Mucosa of rectum (tissue), 2 donors: ENCODE results near the gene PHLDA3.

ENCODE experiments used
- H3K27ac ChIP-seq, 2 donors: one replicate each; pipeline ENCODE4 v1.7.0; 2013; ENCODE audit warnings: inconsistent platforms in 2 of 2, low read depth in 2 of 2, low read length in 2 of 2
- H3K27me3 ChIP-seq, 2 donors: one replicate each; pipeline ENCODE4 v1.7.0; 2013; ENCODE audit warnings: low read length in 2 of 2; ENCODE audit not compliant: control insufficient read depth in 2 of 2, insufficient read depth in 2 of 2
- H3K36me3 ChIP-seq, 2 donors: one replicate each; pipeline ENCODE4 v1.7.0; 2013; ENCODE audit warnings: low read length in 2 of 2; ENCODE audit not compliant: control insufficient read depth in 2 of 2, insufficient read depth in 2 of 2
- H3K4me1 ChIP-seq, 2 donors: one replicate each; pipeline ENCODE4 v1.7.0; 2013; ENCODE audit warnings: low read length in 2 of 2, mild to moderate bottlenecking in 1 of 2; ENCODE audit not compliant: control insufficient read depth in 2 of 2, insufficient read depth in 2 of 2
- H3K4me3 ChIP-seq, 2 donors: one replicate each; pipeline ENCODE4 v1.7.0; 2013; ENCODE audit warnings: low read length in 2 of 2
- H3K9ac ChIP-seq, 2 donors: one replicate each; pipeline ENCODE4 v1.7.0; 2013; ENCODE audit warnings: low read length in 2 of 2, low read depth in 1 of 2, mild to moderate bottlenecking in 1 of 2
- H3K9me3 ChIP-seq, 2 donors: one replicate each; pipeline ENCODE4 v1.7.0; 2013; ENCODE audit warnings: low read length in 2 of 2; ENCODE audit not compliant: control insufficient read depth in 2 of 2
- donor health status: healthy.
- donor health status: Normal muscosa, but diverticular disease.

Gene PHLDA3

DNA sequence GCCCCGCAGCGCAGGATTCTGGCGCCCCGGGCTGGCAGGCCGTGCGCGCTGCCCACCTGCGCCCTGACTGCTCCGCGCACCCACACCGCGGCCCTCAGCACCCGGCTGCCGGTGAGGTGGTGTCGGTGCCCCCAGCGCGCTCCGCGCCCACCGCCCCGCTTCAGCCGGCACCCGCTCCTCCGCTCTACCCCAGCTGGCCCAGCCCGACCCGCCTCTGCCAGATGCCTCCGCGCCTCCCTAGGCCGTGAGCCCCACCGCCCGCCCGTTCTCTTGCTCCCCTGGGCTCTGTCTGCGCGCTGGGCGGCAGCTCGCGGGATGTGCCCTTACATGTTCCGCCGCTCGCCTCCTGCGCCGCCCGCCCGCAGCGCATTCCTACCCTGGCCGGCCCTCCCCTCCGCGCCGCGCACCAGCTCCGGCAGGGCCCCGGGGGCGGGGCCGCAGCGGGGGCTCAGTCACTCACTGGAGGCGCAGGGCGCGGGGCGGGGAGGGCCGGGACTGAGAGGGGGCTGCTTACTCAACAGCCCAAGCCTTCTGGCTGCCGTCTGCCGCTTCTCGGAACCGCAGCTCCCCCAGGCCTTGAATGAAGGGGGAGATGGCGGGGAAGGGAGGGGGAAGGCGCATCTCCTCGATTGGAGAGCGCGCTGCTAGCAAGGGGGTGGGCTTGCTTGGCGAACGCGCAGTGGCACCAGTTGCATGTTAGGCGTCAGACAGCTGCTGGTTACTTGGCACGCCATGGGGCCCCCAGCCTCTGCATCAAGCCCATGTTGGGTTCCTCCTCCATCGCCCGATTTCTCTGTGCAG lies at the start of gene PHLDA3:
Gene PHLDA3, minus strand, starts transcription at position 345 of the 801 bp plus-strand sequence. CDS start 402 bp downstream, outside the sequence.
- H3K27ac ChIP-seq: peak within 1 kb of the TSS; percentile 79 to 87
- no peaks in the 10 kb centered on the region for H3K9me3 ChIP-seq
- H3K27me3 ChIP-seq: peaks cover 6% of the 10 kb centered on the region in 2 donors
- H3K36me3 ChIP-seq: no peaks in the 10 kb centered on the region
- peaks cover 9 to 12% of the 10 kb centered on the region in 2 donors for H3K4me1 ChIP-seq
- H3K4me3 ChIP-seq: peak within 1 kb of the TSS; percentile 65 to 74
- H3K9ac ChIP-seq: peak within 1 kb of the TSS; percentile 56 to 75

DNA sequence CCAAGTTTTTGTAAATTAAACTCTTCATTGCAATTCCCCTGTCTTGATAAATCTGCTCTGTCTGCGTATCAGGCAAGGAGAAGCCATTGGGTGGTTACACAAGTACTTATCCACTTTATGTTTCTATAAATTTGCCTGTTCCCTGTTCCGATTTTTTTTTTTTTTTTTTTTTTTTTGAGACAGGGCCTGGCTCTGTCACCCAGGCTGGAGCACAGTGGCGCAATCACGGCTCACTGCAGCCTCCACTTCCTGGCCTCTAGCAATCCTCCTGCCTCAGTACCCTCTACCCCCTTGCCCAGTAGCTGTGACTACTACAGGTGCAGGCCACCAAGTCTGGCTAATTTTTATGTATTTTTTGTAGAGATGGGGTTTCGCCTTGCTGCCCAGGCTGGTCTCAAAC lies 49.1 kb upstream of the PHLDA3 start:
- Histone ChIP-seq H3K4me1 (peaks cover 0 to 4% of the 10 kb centered on the region in 2 donors), H3K27ac (no peak overlapping the region), H3K9ac (no peak overlapping the region), H3K9me3 (no peaks in the 10 kb centered on the region), H3K36me3 (no peaks in the 10 kb centered on the region), H3K4me3 (no peak overlapping the region), H3K27me3 (no peaks in the 10 kb centered on the region)

DNA sequence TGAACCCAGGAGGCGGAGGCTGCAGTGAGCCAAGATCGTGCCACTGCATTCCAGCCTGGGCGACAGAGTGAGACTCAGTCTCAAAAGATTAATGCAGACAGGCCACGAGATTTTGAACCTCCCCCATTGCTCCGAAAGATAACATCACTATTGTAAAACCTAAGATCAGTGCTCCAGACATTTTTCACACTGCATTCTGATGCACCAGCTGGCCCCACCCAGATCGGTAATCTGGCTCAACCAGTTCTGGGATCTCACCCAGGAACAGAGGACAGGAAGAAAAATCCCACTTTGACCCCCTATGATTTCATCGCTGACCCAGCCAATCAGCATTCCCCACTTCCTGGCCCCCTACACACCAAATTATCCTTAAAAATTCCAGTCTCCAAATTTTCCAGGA lies 48.6 kb upstream of the PHLDA3 start:
- Histone ChIP-seq H3K36me3 (no peaks in the 10 kb centered on the region), H3K27ac (no peak overlapping the region), H3K27me3 (no peaks in the 10 kb centered on the region), H3K9ac (no peak overlapping the region), H3K4me1 (peaks cover 3 to 7% of the 10 kb centered on the region in 2 donors), H3K4me3 (no peak overlapping the region), H3K9me3 (no peaks in the 10 kb centered on the region)

DNA sequence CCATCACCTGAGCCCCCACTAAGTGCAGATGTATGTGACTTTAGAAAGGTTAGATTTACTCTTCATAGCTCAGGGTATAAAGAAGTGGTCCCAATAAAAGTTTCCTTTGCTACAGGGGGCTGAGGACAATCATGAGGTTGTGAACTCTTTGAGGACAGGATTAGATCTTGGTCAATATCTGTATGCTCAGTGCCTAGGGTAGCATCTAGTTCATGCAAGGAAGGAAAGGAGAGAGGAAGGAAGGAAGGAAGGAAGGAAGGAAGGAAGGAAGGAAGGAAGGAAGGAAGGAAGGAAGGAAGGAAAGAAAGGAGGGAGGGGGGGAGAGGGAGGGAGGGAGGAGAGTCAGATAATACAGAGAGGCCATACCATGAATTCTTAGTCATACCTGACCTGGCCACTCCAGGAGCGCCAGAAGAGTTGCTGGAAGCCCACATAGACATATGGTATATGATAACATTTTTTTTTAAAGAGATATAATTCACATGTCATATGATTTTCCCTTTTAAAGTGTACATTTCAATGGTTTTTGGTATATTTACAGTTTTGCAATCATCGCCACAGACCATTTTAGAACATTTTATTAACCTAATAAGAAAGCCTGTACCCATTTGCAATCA lies 47.6 kb upstream of the PHLDA3 start:
- H3K9ac ChIP-seq: no peak overlapping the region

GRCh38 chr1:201515895-201516294 lies 46.9 kb upstream of the PHLDA3 start:
- Histone ChIP-seq H3K4me3 (no peak overlapping the region), H3K27ac (no peak overlapping the region), H3K36me3 (no peaks in the 10 kb centered on the region), H3K4me1 (peaks cover 9 to 14% of the 10 kb centered on the region in 2 donors), H3K9me3 (no peaks in the 10 kb centered on the region), H3K27me3 (no peaks in the 10 kb centered on the region), H3K9ac (no peak overlapping the region)

More for the DNA sequence above, 47.6 kb upstream of the PHLDA3 start:
- H3K9me3 ChIP-seq: no peaks in the 10 kb centered on the region
- H3K4me3 ChIP-seq: no peak overlapping the region
- no peaks in the 10 kb centered on the region for H3K36me3 ChIP-seq
- H3K27ac ChIP-seq: no peak overlapping the region
- H3K27me3 ChIP-seq: no peaks in the 10 kb centered on the region
- H3K4me1 ChIP-seq: peaks cover 9 to 14% of the 10 kb centered on the region in 2 donors

DNA sequence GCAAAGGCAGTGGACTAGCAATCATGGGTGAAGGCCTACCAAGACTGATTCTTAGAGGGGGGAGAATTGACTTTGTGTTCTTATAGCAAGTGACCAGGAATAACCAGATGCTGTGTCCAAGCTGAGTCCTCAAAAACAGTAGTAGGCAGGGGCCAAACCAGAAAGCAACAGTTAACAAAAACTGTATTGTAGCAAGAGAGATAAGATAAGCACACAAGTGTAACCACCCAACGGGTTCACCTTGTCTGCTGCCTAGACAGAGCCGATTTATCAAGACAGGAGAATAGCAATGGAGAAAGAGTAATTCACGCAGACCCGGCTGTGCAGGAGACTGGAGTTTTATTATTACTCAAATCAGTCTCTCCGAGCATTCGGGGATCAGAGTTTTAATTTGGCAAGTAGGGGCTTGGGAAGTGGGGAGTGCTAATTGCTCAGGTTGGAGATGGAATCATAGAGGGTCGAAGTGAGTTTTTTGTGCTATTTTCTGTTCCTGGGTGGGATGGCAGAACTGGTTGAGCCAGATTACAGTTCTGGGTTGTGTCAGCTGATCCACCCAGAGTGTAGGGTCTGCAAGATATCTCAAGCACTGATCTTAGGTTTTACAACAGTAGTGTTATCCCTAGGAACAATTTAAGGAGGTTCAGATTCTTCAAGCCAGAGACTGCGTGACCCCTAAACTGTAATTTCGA lies 46.2 kb upstream of the PHLDA3 start:
- Histone ChIP-seq H3K36me3 (no peaks in the 10 kb centered on the region), H3K9ac (no peak overlapping the region), H3K9me3 (no peaks in the 10 kb centered on the region), H3K4me3 (no peak overlapping the region), H3K4me1 (peaks cover 9 to 14% of the 10 kb centered on the region in 2 donors), H3K27me3 (no peaks in the 10 kb centered on the region), H3K27ac (no peak overlapping the region)

GRCh38 chr1:201514466-201514865 lies 45.5 kb upstream of the PHLDA3 start:
- Histone ChIP-seq H3K9me3 (no peaks in the 10 kb centered on the region), H3K27ac (no peak overlapping the region), H3K4me3 (no peak overlapping the region), H3K36me3 (no peaks in the 10 kb centered on the region), H3K27me3 (no peaks in the 10 kb centered on the region), H3K4me1 (peaks cover 9 to 14% of the 10 kb centered on the region in 2 donors), H3K9ac (no peak overlapping the region)

- Histone ChIP-seq H3K9ac (no peak overlapping the region), H3K4me1 (peaks cover 9 to 14% of the 10 kb centered on the region in 2 donors), H3K36me3 (peaks cover 0 to 2% of the 10 kb centered on the region in 2 donors), H3K9me3 (no peaks in the 10 kb centered on the region), H3K27ac (no peak overlapping the region), H3K27me3 (no peaks in the 10 kb centered on the region), H3K4me3 (no peak overlapping the region)
Observed at GRCh38 chr1:201513498-201514243, 44.7 kb upstream of the PHLDA3 start.

- Histone ChIP-seq H3K27ac (peak overlapping the region; percentile 63 to 73), H3K36me3 (peaks cover 0 to 2% of the 10 kb centered on the region in 2 donors), H3K4me3 (peak overlapping the region in 1 of 2 donors; percentile 22), H3K9me3 (no peaks in the 10 kb centered on the region), H3K27me3 (no peaks in the 10 kb centered on the region), H3K4me1 (peaks cover 17 to 20% of the 10 kb centered on the region in 2 donors), H3K9ac (peak overlapping the region in 1 of 2 donors; percentile 52)
Observed at GRCh38 chr1:201511941-201512539, 43.1 kb upstream of the PHLDA3 start.
